A673 (cell line): ENCODE data around the gene ZNF524.

Experiments
- CTCF ChIP-seq: fragments of 300-800, 200-600 bp; sonication (generic); conservative IDR thresholded peaks from 2 replicates; pipeline ENCODE4 v1.5.1; 2017; ENCODE audit warnings: low read depth, mild to moderate bottlenecking, antibody characterized with exemption, low read length, moderate library complexity, mixed read lengths
- EZH2 ChIP-seq: fragments of 200-600 bp; sonication (generic); IDR thresholded peaks from 2 replicates; pipeline ENCODE4 v1.6.1; 2017; ENCODE audit warnings: borderline replicate concordance, low read depth, mild to moderate bottlenecking, mixed read lengths, antibody characterized with exemption, low read length; ENCODE audit not compliant: poor library complexity, severe bottlenecking

GRCh38 chr19:55642153-55643002 lies 42.3 kb downstream of the ZNF524 start:
- no peak for TF ChIP-seq CTCF
- TF ChIP-seq EZH2 = no peak
